ENCODE data around the gene HSF4.
A peak's percentile ranks its signal among the peaks of the same experiment; 100 is the strongest.

Gene HSF4

DNA sequence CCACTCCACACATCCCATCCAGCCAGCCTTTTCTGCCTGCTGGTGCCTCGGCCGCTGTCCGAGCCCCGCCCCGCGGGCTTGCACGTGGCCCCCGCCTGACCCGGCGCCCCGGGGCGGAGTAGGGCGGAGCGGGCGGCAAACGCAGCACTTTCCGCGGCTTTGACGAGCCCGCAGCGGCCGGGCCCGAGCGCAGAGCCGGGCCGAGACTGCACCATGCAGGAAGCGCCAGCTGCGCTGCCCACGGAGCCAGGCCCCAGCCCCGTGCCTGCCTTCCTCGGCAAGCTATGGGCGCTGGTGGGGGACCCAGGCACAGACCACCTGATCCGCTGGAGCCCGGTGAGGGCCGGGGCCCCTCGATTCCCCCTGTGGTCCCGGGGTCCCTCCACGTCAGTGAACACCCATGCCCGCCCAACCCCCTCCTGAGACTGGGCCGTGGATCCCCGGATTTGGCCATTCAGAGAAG is at the start of gene HSF4:
HSF4 (plus strand) TSS at position 147 of the 463 bp plus-strand sequence; CDS start at position 214, 67 bp downstream.
- Histone ChIP-seq H3K4me2 (ENCODE audit: low read length) (peak within 1 kb of the TSS; percentile 53), H3K9me3 (ENCODE audit: control insufficient read depth, insufficient read depth, low read length) (no peaks in the 10 kb centered on the region)

DNA sequence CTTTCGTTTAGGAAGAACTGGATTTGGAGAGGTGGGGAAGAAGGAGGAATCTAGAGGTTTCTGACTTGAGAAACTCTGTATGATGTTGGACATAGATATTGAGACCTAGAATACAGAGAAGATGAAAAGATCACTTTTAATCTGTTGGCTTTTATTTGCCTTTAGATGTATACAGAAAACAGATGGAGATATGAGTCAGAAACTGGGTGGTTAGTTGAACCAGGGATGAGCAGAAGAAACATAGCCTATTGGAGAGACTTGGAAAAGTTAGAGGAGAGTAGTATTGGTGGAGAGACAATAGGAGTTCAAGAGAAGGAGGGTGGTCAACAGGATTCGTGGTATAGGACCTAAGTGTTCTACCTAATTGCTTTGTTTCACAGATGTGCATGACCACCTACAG is 49.8 kb upstream of the HSF4 start:
- Histone ChIP-seq H3K9me2 (replicated peaks; ENCODE audit: control insufficient read depth, low read length) (no peaks in the 10 kb centered on the region), H3K4me2 (ENCODE audit: low read length) (no peak overlapping the region), H3K36me3 (ENCODE audit: control insufficient read depth, low read length) (no peaks in the 10 kb centered on the region), H3K27me3 (ENCODE audit: control insufficient read depth, low read length) (no peaks in the 10 kb centered on the region), H4K20me1 (ENCODE audit: control insufficient read depth, insufficient read depth, low read depth, low read length) (no peaks in the 10 kb centered on the region; the same call in 1 of the 2 replicates), H3K4me1 (ENCODE audit: control insufficient read depth, low read length) (peaks cover 14% of the 10 kb centered on the region), H3K9me3 (ENCODE audit: control insufficient read depth, insufficient read depth, low read length) (no peaks in the 10 kb centered on the region), H3K27ac (ENCODE audit: low read depth, low read length) (no peak overlapping the region), H3K79me2 (ENCODE audit: control insufficient read depth, low read length) (peaks cover 72% of the 10 kb centered on the region), H3K4me3 (ENCODE audit: low read length) (no peak overlapping the region), H3F3A (ENCODE audit: control insufficient read depth, insufficient read depth) (no peaks in the 10 kb centered on the region)
- TF ChIP-seq EZH2phosphoT487 (IDR thresholded peaks at IDR 0.05; ENCODE audit: borderline replicate concordance, low read length) = no peak
- TF ChIP-seq, protein P1, sequence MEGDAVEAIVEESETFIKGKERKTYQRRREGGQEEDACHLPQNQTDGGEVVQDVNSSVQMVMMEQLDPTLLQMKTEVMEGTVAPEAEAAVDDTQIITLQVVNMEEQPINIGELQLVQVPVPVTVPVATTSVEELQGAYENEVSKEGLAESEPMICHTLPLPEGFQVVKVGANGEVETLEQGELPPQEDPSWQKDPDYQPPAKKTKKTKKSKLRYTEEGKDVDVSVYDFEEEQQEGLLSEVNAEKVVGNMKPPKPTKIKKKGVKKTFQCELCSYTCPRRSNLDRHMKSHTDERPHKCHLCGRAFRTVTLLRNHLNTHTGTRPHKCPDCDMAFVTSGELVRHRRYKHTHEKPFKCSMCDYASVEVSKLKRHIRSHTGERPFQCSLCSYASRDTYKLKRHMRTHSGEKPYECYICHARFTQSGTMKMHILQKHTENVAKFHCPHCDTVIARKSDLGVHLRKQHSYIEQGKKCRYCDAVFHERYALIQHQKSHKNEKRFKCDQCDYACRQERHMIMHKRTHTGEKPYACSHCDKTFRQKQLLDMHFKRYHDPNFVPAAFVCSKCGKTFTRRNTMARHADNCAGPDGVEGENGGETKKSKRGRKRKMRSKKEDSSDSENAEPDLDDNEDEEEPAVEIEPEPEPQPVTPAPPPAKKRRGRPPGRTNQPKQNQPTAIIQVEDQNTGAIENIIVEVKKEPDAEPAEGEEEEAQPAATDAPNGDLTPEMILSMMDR (IDR thresholded peaks at IDR 0.05; ENCODE audit: low read depth, low read length, poor library complexity, severe bottlenecking) = no peak

More for the DNA sequence above, at the start of gene HSF4:
- no peak within 1 kb of the TSS for H3K27ac ChIP-seq (ENCODE audit: low read depth, low read length)
- H3K4me3 ChIP-seq (ENCODE audit: low read length) = peak within 1 kb of the TSS; percentile 33; the same call in 1 of the 2 replicates
- no peaks in the 10 kb centered on the region for H3K36me3 ChIP-seq (ENCODE audit: control insufficient read depth, low read length)
- no peaks in the 10 kb centered on the region for H3K9me2 ChIP-seq (replicated peaks; ENCODE audit: control insufficient read depth, low read length)
- no peaks in the 10 kb centered on the region for H3F3A ChIP-seq (ENCODE audit: control insufficient read depth, insufficient read depth)
- H3K4me1 ChIP-seq (ENCODE audit: control insufficient read depth, low read length) = peaks cover 22% of the 10 kb centered on the region
- H4K20me1 ChIP-seq (ENCODE audit: control insufficient read depth, insufficient read depth, low read depth, low read length) = peaks cover 4% of the 10 kb centered on the region; the same call in 1 of the 2 replicates
- peaks cover 52% of the 10 kb centered on the region for H3K27me3 ChIP-seq (ENCODE audit: control insufficient read depth, low read length)
- TF ChIP-seq EZH2phosphoT487 (IDR thresholded peaks at IDR 0.05; ENCODE audit: borderline replicate concordance, low read length) = no peak; the same call in 1 of the 2 replicates
- TF ChIP-seq, protein P1 (IDR thresholded peaks at IDR 0.05; ENCODE audit: low read depth, low read length, poor library complexity, severe bottlenecking) = no peak
- no peaks in the 10 kb centered on the region for H3K79me2 ChIP-seq (ENCODE audit: control insufficient read depth, low read length)

- H3K36me3 ChIP-seq (ENCODE audit: control insufficient read depth, low read length) = no peaks in the 10 kb centered on the region; the same call in 1 of the 2 replicates
- TF ChIP-seq EZH2phosphoT487 (IDR thresholded peaks at IDR 0.05; ENCODE audit: borderline replicate concordance, low read length) = no peak
- TF ChIP-seq, protein P1 (IDR thresholded peaks at IDR 0.05; ENCODE audit: low read depth, low read length, poor library complexity, severe bottlenecking) = no peak
- H3K4me1 ChIP-seq (ENCODE audit: control insufficient read depth, low read length) = peaks cover 11% of the 10 kb centered on the region
- H3K4me3 ChIP-seq (ENCODE audit: low read length) = no peak overlapping the region
- H3F3A ChIP-seq (ENCODE audit: control insufficient read depth, insufficient read depth) = no peaks in the 10 kb centered on the region
- H3K4me2 ChIP-seq (ENCODE audit: low read length) = no peak overlapping the region
- H4K20me1 ChIP-seq (ENCODE audit: control insufficient read depth, insufficient read depth, low read depth, low read length) = no peaks in the 10 kb centered on the region; the same call in 1 of the 2 replicates
- H3K27ac ChIP-seq (ENCODE audit: low read depth, low read length) = no peak overlapping the region
- no peaks in the 10 kb centered on the region for H3K9me3 ChIP-seq (ENCODE audit: control insufficient read depth, insufficient read depth, low read length)
- H3K9me2 ChIP-seq (replicated peaks; ENCODE audit: control insufficient read depth, low read length) = no peaks in the 10 kb centered on the region
- peaks cover 63% of the 10 kb centered on the region for H3K79me2 ChIP-seq (ENCODE audit: control insufficient read depth, low read length)
- H3K27me3 ChIP-seq (ENCODE audit: control insufficient read depth, low read length) = no peaks in the 10 kb centered on the region
Measured at GRCh38 chr16:67115639-67116038, 48.9 kb upstream of the HSF4 start.

Data from DOHH2 (cell line).